Lower leg skin (tissue), 3 donors: ENCODE results near the gene ETFA.

Experiments used
- CTCF ChIP-seq, 3 donors: fragments of 450-650 bp; IDR thresholded peaks; one replicate each; pipeline ENCODE4 v1.5.1; 2016; ENCODE audit warnings: antibody characterized with exemption in 3 of 3, mild to moderate bottlenecking in 3 of 3, moderate library complexity in 2 of 3
- POLR2A ChIP-seq, 2 donors: fragments of 450-650 bp; IDR thresholded peaks; one replicate each; pipeline ENCODE4 v1.6.1; 2016 to 2017; ENCODE audit warnings: antibody characterized with exemption in 2 of 2, mild to moderate bottlenecking in 1 of 2, moderate library complexity in 1 of 2

DNA sequence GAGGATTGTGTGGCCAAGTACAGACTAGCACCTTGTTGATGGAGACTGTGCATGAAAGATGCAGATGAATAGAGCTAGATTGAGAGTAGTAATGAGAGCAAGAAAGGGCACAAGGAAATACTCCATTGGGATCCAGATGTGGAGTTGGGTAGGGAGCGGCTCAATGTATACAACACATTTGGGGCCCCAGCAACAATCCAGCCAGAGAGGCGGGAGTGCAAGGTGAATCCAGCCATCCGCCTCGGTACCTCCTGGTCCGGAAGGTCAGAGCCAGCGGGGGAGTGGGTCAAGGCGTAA is 34.3 kb upstream of the ETFA start:
- TF ChIP-seq CTCF (IDR thresholded peaks at IDR 0.05) (no peak), POLR2A (IDR thresholded peaks at IDR 0.05) (no peak)
